ENCODE results near the gene NELL2.
"Not testable (repeated sequence)": the region's sequence is repeated elsewhere in the genome, so short reads cannot be mapped to it uniquely, and the experiment has no call there.

NELL2 gene

GRCh38 chr12:44686821-44687432, 189.2 kb downstream of the NELL2 start:
- not testable (repeated sequence) for DNase-seq

DNA sequence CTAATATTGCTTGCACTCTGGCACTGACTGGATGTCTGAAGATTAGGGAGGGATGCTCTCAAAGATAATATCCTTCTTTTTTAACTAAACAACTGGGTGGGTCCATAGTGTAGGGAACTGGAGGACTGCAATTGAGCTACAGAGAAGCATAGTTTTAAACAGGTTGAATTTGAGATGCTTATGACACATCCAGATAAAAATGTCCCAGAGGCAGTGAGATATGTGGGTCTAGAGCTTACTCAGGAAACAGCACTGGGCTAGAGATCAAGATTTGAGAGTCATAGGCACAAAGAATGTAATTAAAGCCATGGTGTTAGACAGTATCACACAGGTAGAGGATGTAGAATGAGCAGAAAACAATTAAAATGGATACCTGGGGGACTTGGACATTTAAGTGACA, 198.4 kb downstream of the NELL2 start:
- no peak for DNase-seq

- peak; percentile 29 for DNase-seq
These were observed 201.2 kb downstream of the NELL2 start for GRCh38 chr12:44674875-44675274.

GRCh38 chr12:44673811-44674210, 202.3 kb downstream of the NELL2 start:
- no peak for DNase-seq

DNA sequence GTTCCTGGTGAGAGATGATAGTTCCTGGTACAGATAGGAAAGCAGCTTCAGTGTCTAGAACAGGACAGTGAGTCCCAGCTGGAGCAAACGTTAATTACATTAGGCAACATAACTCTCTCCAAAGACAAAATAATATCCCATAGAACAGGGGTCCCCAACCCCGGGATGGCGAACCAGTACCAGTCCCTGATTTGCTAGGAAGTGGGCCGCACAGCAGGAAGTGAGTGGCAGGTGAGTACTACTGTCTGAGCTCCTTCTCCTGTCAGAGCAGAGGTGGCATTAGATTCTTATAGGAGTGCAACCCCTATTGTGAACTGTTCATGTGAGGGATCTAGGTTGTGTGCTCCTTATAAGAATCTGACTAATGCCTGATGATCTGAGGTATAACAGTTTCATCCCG, 204.1 kb downstream of the NELL2 start:
- no peak for DNase-seq

DNA sequence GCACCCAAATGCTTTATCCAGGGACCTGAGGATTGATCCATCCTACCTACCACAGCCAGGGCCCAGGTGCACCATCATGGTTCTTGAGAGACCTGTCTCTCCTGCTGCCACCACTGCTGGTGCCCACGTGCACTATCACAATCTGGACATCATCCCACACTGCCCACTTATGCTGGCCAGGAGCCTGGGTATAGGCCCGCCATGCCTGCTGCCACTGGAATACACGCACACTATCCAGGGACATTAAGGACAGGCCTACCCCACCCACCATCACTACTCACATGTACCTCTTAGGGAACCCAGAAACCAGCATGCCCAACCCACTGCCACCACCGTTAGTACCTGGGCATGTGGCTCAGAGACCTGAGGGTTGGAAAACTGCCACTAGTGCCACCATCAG, 207.7 kb downstream of the NELL2 start:
- DNase-seq = no peak

DNA sequence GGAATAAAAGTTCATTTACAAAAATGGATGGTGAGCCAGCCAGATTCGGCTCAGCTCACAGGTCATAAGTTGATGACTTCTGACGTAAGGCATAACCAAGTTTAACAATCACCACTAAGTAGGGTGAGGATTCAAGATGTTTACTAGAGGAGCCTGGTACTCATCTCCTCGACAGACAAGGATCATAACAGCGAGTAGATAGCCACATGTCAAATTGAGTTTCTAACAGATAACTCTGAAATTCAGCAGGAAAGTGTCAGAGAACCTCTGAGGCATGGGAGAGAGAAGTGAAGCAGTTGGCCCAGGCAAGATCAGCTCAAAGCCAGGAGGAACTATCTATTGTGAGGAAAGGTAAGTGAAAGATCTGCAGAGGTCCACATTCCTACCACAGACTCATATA, 208.7 kb downstream of the NELL2 start:
- DNase-seq = no peak

DNA sequence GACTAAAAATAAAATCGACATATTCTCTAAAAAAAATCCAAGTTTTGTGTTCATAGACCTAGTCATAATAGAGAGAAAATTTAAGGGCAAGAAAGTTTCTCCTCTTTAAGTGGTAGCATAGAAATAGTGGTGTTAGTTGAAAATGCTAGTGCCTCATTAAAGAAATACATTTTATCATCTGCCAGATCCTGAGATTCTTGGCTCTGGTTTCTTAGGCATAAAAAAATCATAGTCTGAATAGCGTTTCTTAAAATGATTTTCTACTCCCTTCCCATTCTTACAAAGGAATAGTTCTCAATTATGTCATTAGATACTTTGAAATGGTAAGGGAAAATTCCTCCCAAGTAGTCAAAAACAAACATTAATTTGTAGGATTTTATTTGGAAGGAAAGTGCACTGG, 212.8 kb downstream of the NELL2 start:
- no peak for DNase-seq

DNA sequence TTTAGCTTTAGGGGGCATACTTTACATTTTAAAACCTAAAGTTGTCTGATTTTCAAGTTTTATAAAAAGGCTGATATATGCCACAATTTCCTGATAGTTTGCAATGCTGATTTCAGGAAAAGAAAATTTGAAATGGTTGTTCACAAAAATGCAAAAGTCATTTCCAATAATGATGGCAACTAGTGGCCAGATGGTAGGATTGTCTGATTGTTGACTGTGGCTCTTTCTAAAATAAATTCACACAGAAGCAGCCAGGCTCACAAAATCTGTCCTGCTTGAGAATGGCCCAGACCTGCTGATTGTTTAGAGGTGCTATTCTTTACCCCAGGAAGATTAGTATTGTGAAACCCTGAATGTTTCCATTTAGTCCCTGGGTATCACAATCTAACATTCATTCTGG, 220.3 kb downstream of the NELL2 start:
- DNase-seq = no peak

GRCh38 chr12:44654646-44655639, 221.2 kb downstream of the NELL2 start:
- DNase-seq = no peak

GRCh38 chr12:44653861-44654527, 222.1 kb downstream of the NELL2 start:
- DNase-seq = no peak

GRCh38 chr12:44649693-44650092, 226.4 kb downstream of the NELL2 start:
- no peak for DNase-seq

- no peak for DNase-seq
These were observed 228.0 kb downstream of the NELL2 start for GRCh38 chr12:44647917-44648690.

DNA sequence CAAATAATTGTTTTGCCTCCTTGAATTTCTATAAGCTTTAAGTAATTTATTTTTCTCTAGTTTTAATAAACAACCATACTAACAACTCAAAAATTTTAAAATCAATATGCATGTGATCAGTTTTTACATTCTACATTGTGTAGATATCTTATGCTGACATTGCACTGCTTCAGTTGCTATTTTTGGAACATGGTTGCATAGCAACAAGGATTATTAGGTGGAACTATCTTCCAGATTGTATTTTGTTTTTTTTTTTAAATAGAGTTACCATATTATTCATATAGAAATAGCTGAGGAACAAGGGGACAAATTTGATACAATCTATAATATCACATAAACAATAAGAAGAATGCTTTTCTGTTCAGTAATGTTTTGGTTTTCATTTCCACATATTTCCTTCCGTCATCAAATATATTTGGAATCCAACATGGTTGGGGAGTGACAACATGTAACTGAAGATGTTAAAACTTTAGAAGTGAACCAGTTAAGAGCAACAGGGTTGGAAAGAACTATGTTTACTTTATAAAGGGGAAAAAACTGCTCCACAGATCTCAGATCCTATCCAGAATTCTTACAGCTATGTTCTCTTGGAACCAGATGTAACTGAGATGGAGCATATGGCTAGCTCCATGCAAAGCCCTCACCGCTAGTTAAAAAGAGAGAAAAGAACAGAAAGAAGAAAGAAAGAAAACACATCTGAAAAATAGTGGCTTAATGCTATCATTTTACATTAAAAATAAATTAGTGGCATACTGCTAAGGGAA, 235.5 kb downstream of the NELL2 start:
- no peak for DNase-seq

DNA sequence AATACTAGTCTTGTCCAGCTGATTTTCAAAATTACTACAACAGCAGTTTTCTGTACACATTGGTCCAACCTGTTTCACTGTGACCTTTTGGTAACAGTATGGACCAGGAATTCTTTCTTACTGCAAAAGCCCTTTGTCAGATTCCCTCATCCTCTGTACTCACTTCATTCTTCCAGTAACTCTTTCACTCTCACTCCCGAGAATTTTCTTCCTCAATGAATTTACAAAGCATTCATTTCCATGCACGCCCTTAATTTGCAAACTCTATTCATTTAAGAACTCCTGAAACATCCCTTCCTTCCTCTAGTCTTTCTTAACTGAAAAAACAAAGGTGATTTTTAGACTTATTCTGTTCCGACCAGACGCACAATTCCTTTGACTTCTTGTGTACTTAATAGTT, 238.2 kb downstream of the NELL2 start:
- no peak for DNase-seq

DNA sequence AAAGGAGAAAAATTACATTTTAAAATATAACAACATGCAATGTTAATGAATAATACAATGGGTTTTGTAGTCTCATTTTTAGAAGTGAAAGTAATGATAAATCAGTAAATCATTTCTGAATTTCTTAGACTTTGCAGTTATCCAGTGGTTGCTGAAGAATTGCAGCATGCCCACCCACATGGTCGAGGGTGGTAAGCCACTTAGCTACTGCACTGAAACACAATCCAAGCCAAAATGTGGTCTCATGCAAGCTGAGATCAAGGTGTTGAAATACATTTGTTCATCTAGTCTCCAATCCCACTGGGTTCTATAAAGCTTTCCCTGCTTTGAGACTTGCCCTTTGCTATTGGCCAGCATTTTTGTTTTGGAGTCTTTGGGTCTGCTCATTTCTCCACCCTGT, 247.9 kb downstream of the NELL2 start:
- no peak for DNase-seq

- DNase-seq = no peak
These were observed 248.5 kb downstream of the NELL2 start for GRCh38 chr12:44627387-44628166.

- no peak for DNase-seq
These were observed 249.2 kb downstream of the NELL2 start for GRCh38 chr12:44626883-44627282.

- DNase-seq = no peak
These were observed 257.2 kb downstream of the NELL2 start for GRCh38 chr12:44618946-44619345.

GRCh38 chr12:44616402-44616801, 259.7 kb downstream of the NELL2 start:
- no peak for DNase-seq

- DNase-seq = no peak
These were observed 264.6 kb downstream of the NELL2 start for GRCh38 chr12:44611538-44611937.

Data from midbrain (tissue), 1 donor.